GM18520 (cell line): ENCODE data around the gene POLRMT.
"Not testable (repeated sequence)": the region's sequence is repeated elsewhere in the genome, so short reads cannot be mapped to it uniquely, and the experiment has no call there.

ENCODE experiments used
- ATAC-seq: cut with Tn5 transposase; IDR thresholded peaks from one replicate; pipeline ENCODE4 v1.9.1; 2021; ENCODE audit not compliant: unreplicated experiment

POLRMT gene

DNA sequence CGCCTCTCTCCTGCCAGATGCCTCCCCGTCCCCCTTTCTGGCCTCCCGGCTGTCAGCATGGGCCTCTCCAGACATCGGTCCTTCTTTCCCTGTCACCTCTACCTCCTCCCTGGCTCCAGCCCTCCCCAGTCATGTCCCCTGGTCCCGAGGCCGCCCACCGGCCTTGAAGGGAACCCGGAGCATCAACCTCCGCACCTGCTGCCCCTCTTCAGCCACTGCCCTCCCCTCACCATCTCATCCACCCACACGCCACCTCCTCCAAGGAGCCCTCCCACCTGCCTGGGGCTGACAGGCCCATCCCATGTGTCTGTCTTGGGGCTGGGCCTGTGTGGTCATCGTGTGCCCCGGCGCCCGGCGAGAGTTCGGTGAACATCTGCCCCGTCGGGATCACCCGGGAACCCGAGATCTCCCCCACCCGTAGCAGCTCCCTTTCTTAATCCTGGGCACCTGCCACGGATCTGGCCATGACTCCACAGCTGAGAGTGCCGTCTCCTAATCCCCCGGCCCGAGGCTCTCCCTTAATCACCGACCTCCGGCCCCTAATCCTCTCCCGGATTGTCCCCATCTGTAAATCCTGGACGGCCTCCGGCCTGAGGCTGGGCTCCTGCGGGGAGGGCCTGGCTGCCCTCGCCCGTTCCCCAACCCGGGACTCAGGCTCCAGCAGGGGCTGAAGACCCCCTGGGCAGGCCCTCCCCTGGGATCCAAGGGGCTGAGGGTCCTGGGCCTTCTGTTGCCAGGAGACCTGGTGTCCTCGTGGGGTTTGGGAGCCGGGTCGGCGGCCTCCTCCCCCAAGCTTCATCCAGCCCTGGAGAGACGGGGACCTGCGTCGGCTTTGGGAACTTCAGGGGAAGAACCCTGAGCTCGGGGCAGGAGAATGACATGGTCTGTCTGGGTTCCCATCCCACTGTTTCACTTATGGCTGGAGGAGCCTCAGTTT, 37.7 kb downstream of the POLRMT start:
- ATAC-seq: no peak

DNA sequence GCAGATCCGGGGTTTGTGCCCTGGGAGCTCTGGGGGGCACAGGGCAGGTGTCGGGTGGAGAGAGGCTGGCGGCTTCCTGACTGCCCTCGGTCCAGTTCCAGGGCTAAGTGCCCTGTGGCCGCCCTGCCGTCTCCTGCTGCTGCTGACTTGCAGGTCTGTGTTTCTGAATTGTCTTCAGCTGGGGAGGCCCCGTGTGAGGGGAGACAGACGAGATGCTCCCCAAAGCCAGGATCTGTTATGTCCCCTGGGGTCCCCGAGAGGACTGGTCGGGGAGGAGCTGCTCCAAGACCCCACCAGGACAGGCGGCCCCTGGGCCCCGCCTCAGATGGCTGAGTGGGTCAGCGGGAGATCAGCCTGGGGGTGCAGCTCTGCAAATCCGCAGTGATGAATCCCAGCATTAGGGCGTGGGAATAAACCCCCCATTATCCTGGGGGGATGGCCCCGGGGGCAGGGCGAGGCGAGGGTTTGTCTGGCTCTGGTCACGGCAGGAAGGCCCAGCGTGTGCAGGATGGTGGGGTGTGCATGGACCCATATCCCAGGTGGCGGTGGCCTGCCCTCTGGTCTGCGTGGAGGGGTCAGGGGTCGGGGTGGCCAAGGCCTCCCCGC, 39.0 kb downstream of the POLRMT start:
- ATAC-seq: no peak

DNA sequence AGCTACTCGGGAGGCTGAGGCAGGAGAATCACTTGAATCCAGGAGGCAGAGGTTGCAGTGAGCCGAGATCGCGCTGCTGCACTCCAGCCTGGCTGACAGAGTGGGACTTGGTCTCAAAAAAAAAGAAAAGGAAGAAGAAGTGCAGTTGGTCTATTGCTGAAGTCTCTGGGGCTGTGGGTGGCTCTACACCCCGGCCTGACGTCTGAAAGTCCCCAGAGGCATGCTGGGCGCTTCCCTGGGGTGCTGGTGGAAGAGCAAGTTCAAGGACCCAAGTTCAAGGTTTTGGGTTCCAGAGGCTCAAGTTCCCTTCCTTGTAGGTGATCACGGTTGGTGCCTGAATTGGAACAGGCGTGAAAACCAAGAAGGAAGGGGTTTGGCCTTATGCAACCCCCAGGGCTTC, 39.8 kb downstream of the POLRMT start:
- no peak for ATAC-seq

DNA sequence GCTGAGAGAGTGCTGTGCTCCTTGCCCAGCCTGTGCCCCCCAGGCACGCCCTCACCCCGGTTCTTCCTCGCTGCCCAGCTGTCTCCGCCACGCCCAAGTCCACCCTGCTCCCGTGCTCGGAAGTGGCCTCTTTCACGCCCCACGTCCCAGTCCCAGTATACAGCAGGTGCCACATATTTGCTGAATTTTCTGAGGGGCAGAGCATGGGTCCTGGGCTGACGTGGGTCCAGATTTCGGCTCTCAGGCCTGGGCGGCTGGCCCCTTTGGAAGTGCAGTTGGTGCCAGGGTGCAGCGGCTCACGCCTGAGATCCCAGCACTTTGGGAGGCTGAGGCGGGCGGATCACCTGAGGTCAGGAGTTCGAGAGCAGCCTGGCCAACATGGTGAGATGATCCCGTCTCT, 40.3 kb downstream of the POLRMT start:
- no peak for ATAC-seq

DNA sequence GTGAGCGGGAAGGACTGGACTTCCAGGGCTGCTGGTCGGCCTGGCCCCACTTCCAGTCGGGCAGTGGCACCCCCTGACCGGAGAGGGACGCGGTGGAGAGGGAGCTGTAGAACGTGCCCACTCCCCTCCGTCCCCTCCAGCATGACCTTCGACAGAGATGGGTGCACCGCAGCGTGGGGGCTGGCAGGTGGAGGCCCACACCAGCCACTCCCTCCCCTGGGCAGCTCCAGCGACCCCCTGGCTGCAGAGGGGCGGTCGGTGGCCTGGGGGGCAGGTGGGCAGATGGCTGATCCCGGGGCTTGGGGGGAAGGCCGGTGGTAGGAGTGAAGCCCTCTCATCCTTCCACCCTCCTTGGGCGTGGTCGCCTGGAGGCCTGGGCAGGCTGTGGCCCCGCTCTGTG, 41.2 kb downstream of the POLRMT start:
- ATAC-seq: no peak

DNA sequence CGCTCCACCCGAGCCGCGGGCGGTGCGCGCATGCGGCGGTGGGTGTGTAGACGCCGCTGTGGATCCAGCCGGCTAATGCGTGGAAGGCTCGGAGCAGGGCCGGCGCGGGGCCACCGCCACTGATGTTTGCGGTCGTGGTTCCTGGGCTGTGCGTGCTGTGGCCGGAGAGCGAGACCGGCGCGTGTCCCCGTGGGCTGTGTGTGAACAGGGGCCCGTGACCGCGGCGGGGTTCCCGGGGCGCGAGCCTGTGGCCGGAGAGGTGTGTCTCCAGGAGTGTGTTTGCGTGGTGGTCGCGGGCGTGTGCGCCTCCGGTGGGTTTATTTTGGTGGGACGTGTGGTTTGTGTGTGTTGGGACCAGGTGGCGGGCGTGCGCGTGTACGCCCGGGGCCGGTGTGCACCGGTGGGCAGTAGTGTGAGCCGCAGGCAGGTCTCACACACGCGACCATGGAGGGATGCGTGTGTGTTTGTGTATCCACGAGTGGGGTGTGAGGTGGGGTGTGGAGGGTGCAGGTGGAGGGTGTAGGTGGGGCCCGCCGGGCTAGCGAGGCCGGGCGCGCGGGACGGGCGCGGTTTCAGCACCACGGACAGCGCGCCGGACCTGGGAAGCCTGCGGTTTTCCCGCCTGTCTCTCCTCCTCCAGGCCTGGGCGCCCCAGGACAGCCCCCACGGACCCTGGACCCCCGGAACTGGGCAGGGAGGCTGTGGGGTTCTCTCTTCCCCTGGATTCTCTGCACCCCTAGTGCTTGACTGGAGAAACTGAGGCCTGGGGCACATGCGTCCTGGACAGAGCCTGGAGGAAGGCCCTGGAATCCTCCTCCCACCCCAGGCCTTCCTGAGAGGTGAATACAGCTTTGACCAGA, 42.0 kb downstream of the POLRMT start:
- no peak for ATAC-seq

DNA sequence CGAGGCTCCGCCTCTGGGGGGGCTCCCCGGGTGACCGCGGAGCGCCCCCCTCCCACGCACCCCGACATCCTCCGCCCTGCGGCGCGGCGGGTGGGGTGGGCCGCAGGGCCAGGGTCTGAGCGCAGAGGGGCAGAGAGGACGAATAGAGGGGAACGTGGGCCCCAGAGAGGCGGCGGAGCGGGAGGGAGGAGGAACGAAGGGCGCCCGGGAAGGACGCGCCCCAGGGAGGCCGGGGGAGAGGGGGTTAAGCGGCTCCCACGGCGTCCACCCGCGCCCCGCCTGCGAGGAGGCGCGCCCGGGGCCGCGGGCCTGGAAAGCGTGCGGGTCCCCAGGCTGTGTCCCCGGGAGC, 42.6 kb downstream of the POLRMT start:
- no peak for ATAC-seq

DNA sequence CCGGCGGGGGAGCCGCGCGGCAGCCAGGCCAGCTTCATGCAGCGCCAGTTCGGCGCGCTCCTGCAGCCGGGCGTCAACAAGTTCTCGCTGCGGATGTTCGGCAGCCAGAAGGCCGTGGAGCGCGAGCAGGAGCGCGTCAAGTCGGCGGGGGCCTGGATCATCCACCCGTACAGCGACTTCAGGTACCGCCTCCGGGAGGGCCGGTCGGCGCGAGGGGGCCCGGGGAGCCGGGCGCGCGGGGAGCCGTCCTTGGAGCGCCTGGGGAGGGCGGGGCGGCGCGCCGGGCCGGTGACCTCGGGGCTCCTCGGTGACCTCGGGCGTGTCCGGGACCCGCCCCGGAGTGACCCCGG, 43.0 kb downstream of the POLRMT start:
- ATAC-seq: no peak

DNA sequence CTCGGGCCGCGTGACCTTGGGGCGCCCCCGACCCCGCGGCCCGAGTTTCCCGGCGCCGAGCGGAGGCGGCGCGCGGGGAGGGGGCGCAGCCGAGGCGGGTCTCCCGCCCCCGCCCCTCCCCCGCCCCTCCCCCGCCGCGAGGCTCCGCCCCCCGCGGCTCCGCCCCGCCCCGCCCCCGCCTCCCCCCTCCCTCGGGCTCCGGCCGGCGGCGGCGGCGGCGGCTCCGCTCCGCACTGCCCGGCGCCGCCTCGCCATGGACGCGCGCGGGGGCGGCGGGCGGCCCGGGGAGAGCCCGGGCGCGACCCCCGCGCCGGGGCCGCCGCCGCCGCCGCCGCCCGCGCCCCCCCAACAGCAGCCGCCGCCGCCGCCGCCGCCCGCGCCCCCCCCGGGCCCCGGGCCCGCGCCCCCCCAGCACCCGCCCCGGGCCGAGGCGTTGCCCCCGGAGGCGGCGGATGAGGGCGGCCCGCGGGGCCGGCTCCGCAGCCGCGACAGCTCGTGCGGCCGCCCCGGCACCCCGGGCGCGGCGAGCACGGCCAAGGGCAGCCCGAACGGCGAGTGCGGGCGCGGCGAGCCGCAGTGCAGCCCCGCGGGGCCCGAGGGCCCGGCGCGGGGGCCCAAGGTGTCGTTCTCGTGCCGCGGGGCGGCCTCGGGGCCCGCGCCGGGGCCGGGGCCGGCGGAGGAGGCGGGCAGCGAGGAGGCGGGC, 43.5 kb downstream of the POLRMT start, which contains the start of gene HCN2:
HCN2 (plus strand) TSS at position 189 of the 703 bp plus-strand sequence; CDS start at position 254, 65 bp downstream.
- no peak for ATAC-seq

DNA sequence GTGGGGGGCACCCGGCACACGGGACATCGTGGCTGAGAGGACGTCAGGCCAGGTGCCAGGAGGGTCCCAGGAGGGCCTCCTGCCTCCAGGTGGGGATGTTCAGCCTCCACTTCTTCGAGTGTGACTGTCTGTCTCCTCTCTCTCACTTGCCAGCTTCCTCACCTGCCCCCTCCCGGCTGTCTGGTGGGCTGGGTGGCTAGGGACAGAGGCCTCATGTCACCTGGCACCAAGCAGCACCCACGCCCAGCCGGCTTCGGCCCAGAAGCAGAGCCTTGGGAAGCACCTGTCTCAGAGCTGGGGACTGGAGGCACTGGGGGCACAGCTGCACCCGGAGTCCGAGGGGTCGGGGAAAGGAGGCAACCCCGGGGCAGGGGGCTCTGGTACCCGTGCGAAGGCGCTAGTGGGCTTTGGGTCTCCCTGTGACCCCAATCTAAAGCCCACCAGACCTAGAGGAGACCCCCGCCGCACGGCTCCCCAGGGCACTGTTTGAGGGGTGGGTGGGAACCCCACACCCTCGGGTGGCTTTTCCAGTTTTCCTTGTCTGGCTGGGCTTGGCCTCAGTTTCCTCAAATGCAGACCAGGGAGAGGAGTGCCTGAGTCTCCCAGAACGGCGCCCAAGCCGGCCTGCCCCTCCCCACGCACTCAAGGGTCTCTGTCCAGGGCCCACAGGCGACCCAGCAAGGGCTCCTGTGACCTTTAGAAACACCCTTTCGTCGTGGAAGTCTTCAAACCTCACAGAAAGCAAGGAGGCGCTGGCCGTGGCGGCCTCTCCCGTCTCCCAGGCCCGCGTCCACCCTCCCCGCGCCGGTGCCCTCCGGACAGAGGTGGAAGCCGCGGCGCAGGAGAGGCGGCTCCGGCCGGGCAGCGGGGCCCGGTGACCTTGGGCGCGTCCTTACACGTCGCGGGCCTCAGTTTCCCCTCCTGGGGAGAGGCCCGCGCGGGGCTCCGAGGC, 44.3 kb downstream of the POLRMT start:
- no peak for ATAC-seq

DNA sequence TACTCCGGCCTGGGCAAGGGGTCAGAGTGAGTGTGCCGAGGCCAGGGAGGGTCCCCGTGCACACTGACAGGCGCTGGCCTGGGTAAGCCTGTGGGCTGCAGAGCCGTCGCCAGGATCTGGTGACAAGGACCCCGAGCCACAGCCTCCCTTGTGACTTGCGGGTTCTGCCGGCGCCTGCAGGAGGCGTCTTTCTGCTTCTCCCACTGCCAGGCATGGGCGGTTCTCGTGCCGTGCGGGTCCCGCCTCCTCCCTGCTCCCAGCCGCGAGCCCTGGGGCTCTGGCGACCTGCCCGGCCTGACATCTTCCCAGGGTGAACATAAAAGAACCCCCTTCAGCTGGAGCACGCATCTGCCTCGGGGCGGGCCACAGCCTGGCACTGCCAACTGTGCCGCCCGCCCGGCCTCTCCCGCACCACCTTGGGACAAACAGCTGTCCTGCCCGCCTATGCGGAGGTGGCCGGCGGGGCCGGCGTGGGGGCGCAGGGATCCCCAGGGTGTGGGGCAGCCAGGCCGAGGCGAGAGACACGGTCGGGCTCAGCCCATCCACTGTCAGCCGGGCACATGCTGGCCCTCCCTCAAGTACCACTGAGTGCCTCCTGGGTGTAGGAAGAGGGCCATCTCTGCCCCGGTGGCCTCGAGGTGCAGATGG, 45.1 kb downstream of the POLRMT start:
- no peak for ATAC-seq

DNA sequence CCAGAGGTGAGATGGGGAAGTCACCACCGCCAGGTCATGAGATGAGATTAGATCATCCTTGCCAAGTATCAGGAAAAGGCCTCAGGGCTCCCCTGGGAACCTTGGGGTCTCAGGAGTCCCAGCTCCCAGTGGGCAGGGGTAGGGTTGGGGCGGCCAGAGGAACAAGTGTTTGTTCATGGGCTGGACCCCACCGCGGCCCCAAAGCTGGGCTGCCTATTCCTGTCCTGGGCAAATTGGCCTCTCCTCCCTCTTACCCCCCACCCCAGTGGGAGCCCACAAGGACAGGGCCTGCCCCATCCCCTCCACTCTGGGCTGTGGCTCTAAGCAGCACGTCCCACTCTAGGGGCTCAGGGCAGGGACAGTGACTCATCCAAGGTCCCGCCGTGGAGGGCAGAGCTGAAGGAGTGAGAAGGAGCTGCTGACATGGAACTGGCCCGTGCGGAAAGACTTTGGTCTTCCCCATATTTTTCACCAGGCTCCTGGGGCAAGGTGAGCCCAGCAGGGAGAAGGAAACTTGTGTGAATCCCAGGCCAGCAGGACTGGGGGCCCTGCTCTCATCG, 47.7 kb downstream of the POLRMT start:
- ATAC-seq: no peak

DNA sequence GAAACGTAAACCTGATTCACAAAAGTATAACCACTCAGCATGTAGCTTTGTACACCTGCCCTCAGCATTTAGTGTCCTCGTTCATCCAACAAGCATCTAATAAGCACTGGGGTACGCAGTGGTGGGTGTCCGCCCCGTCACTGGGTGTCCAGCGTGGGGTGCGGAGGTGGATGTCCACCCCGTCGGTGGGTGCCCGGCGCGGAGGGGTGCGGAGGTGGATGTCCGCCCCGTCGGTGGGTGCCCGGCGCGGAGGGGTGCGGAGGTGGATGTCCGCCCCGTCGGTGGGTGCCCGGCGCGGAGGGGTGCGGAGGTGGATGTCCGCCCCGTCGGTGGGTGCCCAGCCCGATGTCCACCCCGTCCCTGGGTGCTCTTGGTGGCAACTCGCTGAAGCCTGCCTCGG, 48.2 kb downstream of the POLRMT start:
- ATAC-seq: not testable (repeated sequence)

DNA sequence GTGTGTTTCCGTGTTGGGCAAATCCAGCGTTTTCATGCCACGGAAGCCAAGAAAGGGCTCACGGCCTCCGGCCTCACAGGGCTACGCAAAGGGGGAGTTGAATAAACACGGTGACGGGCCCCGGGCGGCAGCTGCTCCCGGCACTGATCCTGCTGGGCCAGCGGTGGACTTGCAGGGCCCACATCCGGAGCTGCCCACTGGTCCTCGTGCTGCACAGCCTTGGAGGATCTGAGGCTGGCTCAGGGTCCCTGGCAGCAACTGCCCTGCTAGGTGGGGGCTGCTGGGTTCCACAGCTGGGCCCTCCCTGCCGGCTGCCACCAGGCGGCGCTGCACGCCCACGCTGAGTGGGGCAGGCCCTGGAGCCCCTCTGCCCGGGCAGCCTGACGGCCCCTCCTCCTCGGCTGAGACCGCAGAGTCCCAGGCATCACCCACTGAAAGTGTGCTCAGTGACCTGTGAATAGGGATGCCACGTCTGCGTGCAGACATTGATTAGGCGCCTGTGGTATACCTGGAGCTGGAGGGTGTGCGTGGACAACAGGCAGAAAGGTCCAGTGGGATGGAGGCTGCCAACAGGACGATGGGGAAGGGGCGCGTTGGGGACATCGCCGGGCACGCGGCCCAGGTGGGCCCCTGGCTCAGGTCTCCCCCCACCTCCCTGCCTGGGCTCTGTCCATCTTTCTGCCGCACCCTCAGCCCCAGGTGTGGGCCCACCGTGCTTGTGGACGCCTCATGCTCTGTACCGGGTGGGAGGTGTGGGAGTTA, 48.9 kb downstream of the POLRMT start:
- no peak for ATAC-seq

DNA sequence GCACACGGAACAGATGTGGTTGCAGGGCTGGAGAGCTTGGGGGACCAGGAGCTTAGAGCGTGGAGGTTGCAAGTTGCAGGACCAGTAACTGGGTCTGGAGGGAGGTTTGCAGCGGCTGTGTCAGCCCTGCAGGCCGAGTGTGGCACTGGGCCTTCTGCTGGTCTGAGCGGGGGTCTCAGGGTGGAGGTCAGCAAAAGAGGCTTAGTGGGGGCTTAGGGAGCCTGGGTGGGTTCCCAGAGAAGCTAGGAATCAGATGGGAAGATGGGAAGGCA, 49.4 kb downstream of the POLRMT start:
- no peak for ATAC-seq

DNA sequence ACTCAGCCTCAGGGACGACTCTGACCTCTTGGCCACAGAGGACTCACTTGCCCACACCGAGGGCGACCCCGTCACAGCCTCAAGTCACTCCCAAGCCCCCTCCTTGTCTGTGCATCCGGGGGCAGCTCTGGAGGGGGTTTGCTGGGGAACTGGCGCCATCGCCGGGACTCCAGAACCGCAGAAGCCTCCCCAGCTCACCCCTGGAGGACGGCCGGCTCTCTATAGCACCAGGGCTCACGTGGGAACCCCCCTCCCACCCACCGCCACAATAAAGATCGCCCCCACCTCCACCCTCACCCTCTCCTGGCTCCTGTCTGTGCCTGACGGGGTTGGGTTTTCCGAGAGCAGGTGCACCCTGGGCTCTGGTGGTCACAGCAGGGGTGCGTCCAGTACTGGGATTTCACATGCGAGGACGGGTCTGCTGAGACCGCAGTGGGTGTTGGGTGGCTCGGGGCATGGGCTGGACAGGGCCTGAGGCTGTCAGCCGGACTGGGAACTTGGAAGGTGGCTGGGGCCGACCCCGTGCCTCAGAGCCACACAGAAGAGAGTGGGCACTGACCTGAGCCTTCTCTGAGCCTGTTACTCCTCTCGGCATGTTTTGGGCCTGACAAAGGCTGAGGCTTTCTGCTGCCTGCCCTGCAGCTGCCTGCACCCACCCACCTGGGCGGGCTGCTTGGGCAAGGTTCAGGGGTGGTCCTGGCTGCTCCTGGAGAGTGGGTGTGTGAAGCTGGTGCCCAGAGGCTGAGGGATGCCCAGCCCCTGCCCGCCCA, 50.0 kb downstream of the POLRMT start:
- no peak for ATAC-seq

DNA sequence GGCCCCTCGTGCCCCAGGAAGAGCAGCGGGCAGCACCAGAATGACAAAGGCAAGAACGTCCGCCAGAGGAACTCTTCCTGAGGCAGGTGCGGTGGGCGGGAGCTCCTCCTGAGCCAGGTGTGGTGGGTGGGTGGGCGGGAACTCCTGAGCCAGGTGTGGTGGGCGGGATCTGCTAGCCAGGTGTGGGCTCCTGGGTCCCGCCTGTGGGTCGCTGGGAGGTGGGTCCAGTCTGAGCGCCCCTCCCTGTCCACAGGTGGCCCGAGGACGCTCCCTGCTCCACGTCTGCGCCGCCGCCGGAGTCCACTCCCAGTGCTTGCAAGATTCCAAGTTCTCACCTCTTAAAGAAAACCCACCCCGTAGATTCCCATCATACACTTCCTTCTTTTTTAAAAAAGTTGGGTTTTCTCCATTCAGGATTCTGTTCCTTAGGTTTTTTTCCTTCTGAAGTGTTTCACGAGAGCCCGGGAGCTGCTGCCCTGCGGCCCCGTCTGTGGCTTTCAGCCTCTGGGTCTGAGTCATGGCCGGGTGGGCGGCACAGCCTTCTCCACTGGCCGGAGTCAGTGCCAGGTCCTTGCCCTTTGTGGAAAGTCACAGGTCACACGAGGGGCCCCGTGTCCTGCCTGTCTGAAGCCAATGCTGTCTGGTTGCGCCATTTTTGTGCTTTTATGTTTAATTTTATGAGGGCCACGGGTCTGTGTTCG, 50.7 kb downstream of the POLRMT start:
- no peak for ATAC-seq
